Mammary epithelial cell (primary cell): ENCODE data around the gene DEFB131A.
"Not testable (repeated sequence)": the region's sequence is repeated elsewhere in the genome, so short reads cannot be mapped to it uniquely, and the experiment has no call there.

Source experiments
- CTCF ChIP-seq, 2 donors: IDR thresholded peaks in 1 of 2; conservative IDR thresholded peaks in 1 of 2; 2 replicates each; pipeline ENCODE4 v1.5.1; 2011 to 2012; ENCODE audit warnings: inconsistent platforms in 2 of 2, low read length in 2 of 2, mild to moderate bottlenecking in 2 of 2, control low read depth in 1 of 2, low read depth in 1 of 2; ENCODE audit not compliant: insufficient read depth in 1 of 2; ENCODE audit errors: extremely low read depth in 1 of 2
- EZH2 ChIP-seq: IDR thresholded peaks from 2 replicates; pipeline ENCODE4 v1.6.1; 2012; ENCODE audit warnings: low read length, inconsistent platforms, borderline replicate concordance

GRCh38 chr4:9479466-9479865, 35.3 kb downstream of the DEFB131A start:
- peak in 1 of 2 donors; percentile 8 for TF ChIP-seq CTCF (conservative IDR thresholded peaks at IDR 0.05 in 1 of 2, IDR thresholded peaks at IDR 0.05 in 1 of 2; ENCODE audit: extremely low read depth in 1 of 2, insufficient read depth in 1 of 2, low read depth in 1 of 2, low read length in 2 of 2)
- TF ChIP-seq EZH2: not testable (repeated sequence)
